Esophagus (tissue), 2 donors: ENCODE measurements around the gene UHRF1. TPM values are rescaled to one million over a fixed set of nuclear protein-coding genes. Genes with fewer than 3 reads are reported as not detected.

Experiments used
- H3K27ac ChIP-seq, 2 donors: one replicate each; pipeline ENCODE4 v1.5.1; 2013; ENCODE audit warnings: low read depth in 2 of 2, mild to moderate bottlenecking in 2 of 2, inconsistent platforms in 1 of 2, low read length in 1 of 2, moderate library complexity in 1 of 2
- H3K27me3 ChIP-seq, 2 donors: one replicate each; pipeline ENCODE4 v1.6.1; 2013; ENCODE audit warnings: low read length in 2 of 2, control low read depth in 1 of 2, mild to moderate bottlenecking in 1 of 2; ENCODE audit not compliant: insufficient read depth in 2 of 2, control insufficient read depth in 1 of 2
- H3K36me3 ChIP-seq, 2 donors: one replicate each; pipeline ENCODE4 v1.6.1; 2013; ENCODE audit warnings: low read length in 1 of 2; ENCODE audit not compliant: control insufficient read depth in 2 of 2, insufficient read depth in 2 of 2
- H3K4me1 ChIP-seq, 2 donors: one replicate each; pipeline ENCODE4 v1.6.1; 2013; ENCODE audit warnings: low read length in 1 of 2; ENCODE audit not compliant: control insufficient read depth in 2 of 2, insufficient read depth in 2 of 2
- H3K4me3 ChIP-seq, 2 donors: one replicate each; pipeline ENCODE4 v1.5.1; 2013; ENCODE audit warnings: low read length in 2 of 2, mild to moderate bottlenecking in 2 of 2, low read depth in 1 of 2, moderate library complexity in 1 of 2
- H3K9me3 ChIP-seq, 2 donors: one replicate each; pipeline ENCODE4 v1.6.1; 2013; ENCODE audit warnings: mild to moderate bottlenecking in 2 of 2, low read depth in 1 of 2, low read length in 1 of 2, moderate library complexity in 1 of 2; ENCODE audit not compliant: control insufficient read depth in 2 of 2, insufficient read depth in 1 of 2
- WGBS, 2 donors: extraction: QIAGEN DNeasy Blood & Tissue Kit; methylation state at CpG; one replicate each; pipeline ENCODE4 v1.1.7; 2013; 5-methylcytosine and 5-hydroxymethylcytosine counted together
- polyA plus RNA-seq, 2 donors: library from polyadenylated mRNA; stranded (reverse); fragments of 200-250 nt; gene quantifications; one replicate each; pipeline ENCODE4 v1.2.3, GENCODE V29; 2013
- donor health status: healthy with polysubstance abuse.
- donor health status: Bipolar disorder and iron deficiency.

Gene UHRF1
- polyA plus RNA-seq, 2 donors = 7.8 to 10.0 TPM

DNA sequence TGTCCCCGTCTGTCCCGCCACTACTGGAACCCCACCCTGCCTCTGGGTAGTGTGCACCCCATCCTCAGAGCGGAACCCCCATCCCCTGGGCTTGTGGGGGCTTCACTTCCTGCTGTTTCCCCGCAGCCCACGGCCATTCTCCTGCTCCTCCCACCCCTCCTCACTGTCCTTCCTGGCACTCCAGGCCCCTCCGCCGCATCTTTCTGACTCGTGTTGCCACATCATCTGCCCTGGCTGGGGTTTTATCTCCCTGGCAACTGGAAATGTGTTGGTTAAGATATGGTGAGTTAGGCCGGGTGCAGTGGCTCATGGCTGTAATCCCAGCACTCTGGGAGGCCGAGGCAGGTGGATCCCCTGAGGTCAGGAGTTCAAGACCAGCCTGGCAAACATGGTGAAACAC lies 96.9 kb downstream of the UHRF1 start:
- Histone ChIP-seq H3K27me3 (no peaks in the 10 kb centered on the region), H3K36me3 (peaks cover 0 to 4% of the 10 kb centered on the region in 2 donors), H3K9me3 (no peaks in the 10 kb centered on the region), H3K27ac (no peak overlapping the region), H3K4me3 (no peak overlapping the region), H3K4me1 (no peaks in the 10 kb centered on the region)
- WGBS, 2 donors = 75 to 76% methylated on average over 9 to 10 of the region's 10 CpGs

- Histone ChIP-seq H3K27ac (no peak overlapping the region), H3K4me1 (peaks cover 0 to 2% of the 10 kb centered on the region in 2 donors), H3K36me3 (peaks cover 0 to 4% of the 10 kb centered on the region in 2 donors), H3K4me3 (no peak overlapping the region), H3K27me3 (no peaks in the 10 kb centered on the region), H3K9me3 (no peaks in the 10 kb centered on the region)
- 90 to 95% methylated on average over 13 of the region's 13 CpGs for WGBS, 2 donors
Measured at GRCh38 chr19:5006821-5007220, 97.5 kb downstream of the UHRF1 start.

Other genes with a start within 250 kb of the UHRF1 start
- 10 to 100 TPM; 22.9 to 67.5 TPM for gene MYDGF, start 239.2 kb upstream of the UHRF1 start, polyA plus RNA-seq
- gene DPP9, start 185.7 kb upstream of the UHRF1 start, polyA plus RNA-seq = 10 to 100 TPM; 24.3 to 29.2 TPM
- 1 to 10 TPM; 5.2 to 6.1 TPM for gene FEM1A, start 117.8 kb upstream of the UHRF1 start, polyA plus RNA-seq
- gene TICAM1, start 77.8 kb upstream of the UHRF1 start, polyA plus RNA-seq = 10 to 100 TPM; 40.8 to 50.4 TPM
- gene PLIN3, start 41.8 kb upstream of the UHRF1 start, polyA plus RNA-seq = 100 to 1,000 TPM in 1 of 2 donors, 10 to 100 TPM in 1; 96.5 to 142 TPM
- gene ARRDC5, start 6.6 kb upstream of the UHRF1 start, polyA plus RNA-seq = under 1 TPM; 0.08 to 0.31 TPM
- gene KDM4B, start 59.6 kb downstream of the UHRF1 start, polyA plus RNA-seq = 10 to 100 TPM; 10.7 to 26.7 TPM